K562 (cell line): ENCODE measurements around the gene JPT1. TPM values are rescaled to one million over a fixed set of nuclear protein-coding genes. Genes with fewer than 3 reads are reported as not detected.
"Not testable (repeated sequence)": the region's sequence is repeated elsewhere in the genome, so short reads cannot be mapped to it uniquely, and the experiment has no call there.

ENCODE experiments used
- ATAC-seq: fragments of 200-7000 bp; cut with Tn5 transposase; 3 replicates; pipeline ENCODE4 v1.9.1; 2020; ENCODE audit warnings: moderate library complexity
- BruUV-seq: library from RNA; stranded (reverse); fragments of 400-500 nt; replicated peaks from 2 replicates; lab custom pipeline; 2021; lab: Mats Ljungman, UMichigan
- CTCF ChIA-PET: fragments of 300-600 bp; formaldehyde crosslinking; extraction: SDS; loops from one replicate; lab custom pipeline; 2021; ENCODE audit warnings: low intra/inter-chr PET ratio; lab: Yijun Ruan, JAX
- POLR2A ChIA-PET: fragments of 300-600, 350-650 bp; sonication (Branson Sonifier 250); formaldehyde crosslinking; extraction: SDS; loops from one replicate; lab custom pipeline; 2021; ENCODE audit warnings: antibody characterized with exemption, inconsistent platforms; lab: Yijun Ruan, JAX
- DNase-seq, 4 experiments: peaks; one replicate each; pipeline versions ENCODE4 v3.0.0 to v3.0.0-alpha.2; 2011 to 2018; ENCODE audit warnings: low spot score in 3 of 4, mixed read lengths in 3 of 4; ENCODE audit errors: extremely low read depth in 1 of 4
- FAIRE-seq: peaks from 2 replicates; lab custom pipeline; 2011; peaks lifted over from hg19 to GRCh38; lab: Jason Lieb, UNC
- H2AFZ ChIP-seq: 2 replicates; pipeline ENCODE4 v1.6.0; 2011; ENCODE audit warnings: low read depth, low read length, control low read depth, inconsistent platforms
- H3K27ac ChIP-seq: fragments of 200-600 bp; 3 replicates; pipeline ENCODE4 v1.8.0; 2011; ENCODE audit warnings: low read depth, mild to moderate bottlenecking, control low read depth, inconsistent platforms, low read length, moderate library complexity, mixed read lengths; ENCODE audit errors: extremely low read depth
- H3K27me3 ChIP-seq, 2 experiments: fragments of 300-600 bp in 1 of 2; 2 replicates in 1 of 2; 3 replicates in 1 of 2; pipeline versions ENCODE4 v1.6.0 to v1.8.0; 2011; ENCODE audit warnings: inconsistent platforms in 2 of 2, low read length in 2 of 2, mild to moderate bottlenecking in 1 of 2, mixed read lengths in 1 of 2, moderate library complexity in 1 of 2; ENCODE audit not compliant: control insufficient read depth in 2 of 2, insufficient read depth in 2 of 2
- H3K36me3 ChIP-seq: fragments of 300-600 bp; 3 replicates; pipeline ENCODE4 v1.8.0; 2011; ENCODE audit warnings: mild to moderate bottlenecking, low read length, inconsistent platforms; ENCODE audit not compliant: control insufficient read depth, insufficient read depth
- H3K4me1 ChIP-seq, 2 experiments: fragments of 200-600 bp in 1 of 2; replicated peaks in 1 of 2; 2 replicates in 1 of 2; 3 replicates in 1 of 2; pipeline versions ENCODE4 v1.5.1 to v1.8.0; 2011; ENCODE audit warnings: inconsistent platforms in 2 of 2, low read length in 2 of 2, mild to moderate bottlenecking in 1 of 2, mixed read lengths in 1 of 2, moderate library complexity in 1 of 2; ENCODE audit not compliant: control insufficient read depth in 2 of 2, insufficient read depth in 2 of 2
- H3K4me2 ChIP-seq: 2 replicates; pipeline ENCODE4 v1.6.1; 2011; ENCODE audit warnings: low read length, control low read depth, inconsistent platforms, mixed read lengths; ENCODE audit not compliant: insufficient read depth
- H3K4me3 ChIP-seq: fragments of 200-600 bp; sonication (generic), shearing (Covaris generic); 2 replicates; pipeline ENCODE4 v1.5.1; 2016; ENCODE audit warnings: control low read depth, inconsistent platforms
- H3K79me2 ChIP-seq: fragments of 200-600 bp; 3 replicates; pipeline ENCODE4 v1.8.0; 2011; ENCODE audit warnings: low read length, inconsistent platforms; ENCODE audit not compliant: control insufficient read depth, insufficient read depth
- H3K9ac ChIP-seq, 2 experiments: 2 replicates each; pipeline versions ENCODE4 v1.6.0 to v1.6.1; 2011; ENCODE audit warnings: low read depth in 2 of 2, low read length in 2 of 2, control low read depth in 1 of 2, inconsistent platforms in 1 of 2, mild to moderate bottlenecking in 1 of 2, mixed read lengths in 1 of 2; ENCODE audit not compliant: insufficient read depth in 1 of 2
- H3K9me1 ChIP-seq: one replicate; pipeline ENCODE4 v1.6.0; 2011; ENCODE audit warnings: inconsistent platforms, mild to moderate bottlenecking, low read length, moderate library complexity; ENCODE audit not compliant: control insufficient read depth, insufficient read depth
- H3K9me3 ChIP-seq: replicated peaks from 2 replicates; pipeline ENCODE4 v1.5.1; 2011; ENCODE audit warnings: low read depth, low read length, inconsistent platforms; ENCODE audit not compliant: control insufficient read depth, insufficient read depth
- H4K20me1 ChIP-seq: replicated peaks from 2 replicates; pipeline ENCODE4 v1.6.1; 2011; ENCODE audit warnings: low read length, inconsistent platforms, mixed read lengths; ENCODE audit not compliant: control insufficient read depth, insufficient read depth
- ARID1B ChIP-seq: fragments of 450-650 bp; IDR thresholded peaks from 2 replicates; pipeline ENCODE4 v1.6.1; 2016; ENCODE audit warnings: antibody characterized with exemption, mild to moderate bottlenecking, inconsistent platforms
- CBFA2T3 ChIP-seq: fragments of 450-650 bp; IDR thresholded peaks from 2 replicates; pipeline ENCODE4 v1.6.1; 2017
- DPF2 ChIP-seq: fragments of 450-650 bp; IDR thresholded peaks from 2 replicates; pipeline ENCODE4 v1.6.1; 2016
- E2F4 ChIP-seq: sonication (generic); formaldehyde crosslinking; IDR thresholded peaks from 2 replicates; pipeline ENCODE4 v1.8.0; 2022; ENCODE audit warnings: mild to moderate bottlenecking, low read depth, missing genetic modification reagents
- FOSL1 ChIP-seq: fragments of 200-800 bp; sonication (Bioruptor generic); conservative IDR thresholded peaks from 2 replicates; pipeline ENCODE4 v1.6.1; 2016; ENCODE audit warnings: missing genetic modification characterization, missing compliant biosample characterization
- FOXA3 ChIP-seq, 2 experiments: fragments of 450-650 bp in 1 of 2; sonication (generic) in 1 of 2; formaldehyde crosslinking; IDR thresholded peaks in 1 of 2; conservative IDR thresholded peaks in 1 of 2; 2 replicates each; pipeline versions ENCODE4 v1.4.0 to v1.8.0; 2020 to 2022; ENCODE audit warnings: mild to moderate bottlenecking in 2 of 2, missing genetic modification reagents in 1 of 2
- FOXK2 ChIP-seq, 2 experiments: fragments of 450-650 bp; IDR thresholded peaks in 1 of 2; conservative IDR thresholded peaks in 1 of 2; 2 replicates each; pipeline ENCODE4 v1.6.1; 2016; ENCODE audit warnings: low read depth in 2 of 2, mild to moderate bottlenecking in 1 of 2
- JUN ChIP-seq, 2 experiments: sonication (generic) in 1 of 2; formaldehyde crosslinking in 1 of 2; IDR thresholded peaks; 2 replicates each; pipeline versions ENCODE4 v1.6.1 to v1.8.0; 2012 to 2022; ENCODE audit warnings: borderline replicate concordance in 2 of 2, mild to moderate bottlenecking in 2 of 2, improper control_type of control experiment in 1 of 2, low read depth in 1 of 2, low read length in 1 of 2, missing genetic modification reagents in 1 of 2
- JUND ChIP-seq, 2 experiments: IDR thresholded peaks; 2 replicates in 1 of 2; 3 replicates in 1 of 2; pipeline ENCODE4 v1.6.1; 2011; ENCODE audit warnings: borderline replicate concordance in 2 of 2, low read depth in 2 of 2, low read length in 2 of 2, improper control_type of control experiment in 1 of 2, missing biosample characterization in 1 of 2, missing genetic modification characterization in 1 of 2, missing genetic modification reagents in 1 of 2
- POLR2G ChIP-seq: fragments of 200-400 bp; formaldehyde crosslinking; IDR thresholded peaks from 2 replicates; pipeline ENCODE4 v1.6.1; 2017; ENCODE audit warnings: low read depth, mild to moderate bottlenecking, antibody characterized with exemption, low read length, moderate library complexity
- YY1 ChIP-seq, 3 experiments: IDR thresholded peaks; 2 replicates each; pipeline ENCODE4 v1.6.1; 2011; ENCODE audit warnings: low read length in 2 of 3, mild to moderate bottlenecking in 2 of 3, moderate library complexity in 2 of 3, borderline replicate concordance in 1 of 3, control low read depth in 1 of 3, low read depth in 1 of 3; ENCODE audit not compliant: insufficient read depth in 3 of 3, insufficient replicate concordance in 2 of 3, control insufficient read depth in 1 of 3, insufficient read length in 1 of 3; ENCODE audit errors: extremely low read depth in 1 of 3
- whole genome bisulfite sequencing: fragments of 100-300 bp; shearing (Covaris generic); methylation state at CpG from one replicate; pipeline ENCODE4 v1.1.6; 2016; ENCODE audit warnings: low coverage, mixed read lengths; ENCODE audit not compliant: insufficient coverage; ENCODE audit errors: missing lambda C conversion rate; 5-methylcytosine and 5-hydroxymethylcytosine counted together
- in situ Hi-C: fragments of 300-500 bp; cut with MboI; formaldehyde crosslinking; loops from 4 replicates; pipeline ENCODE4 v1.15.0; 2018; ENCODE audit warnings: inconsistent platforms, mixed read lengths
- intact Hi-C: fragments of 100-400 bp; cut with micrococcal nuclease; formaldehyde crosslinking; loops from 2 replicates; pipeline ENCODE4 v1.14.2; 2022
- polyA plus RNA-seq, 8 experiments: library from polyadenylated mRNA; depleted of rRNA in 4 of 8; stranded (reverse) in 5 of 8; unstranded in 3 of 8; fragments of >200 nt; fragmentation: Nextera tagmentation in 2 of 8; fragmentation: Illumina TruSeq in 1 of 8; extraction: Ambion mirVana in 2 of 8; extraction: Trizol in 1 of 8; gene quantifications; 2 replicates each; pipeline versions ENCODE4 v1.2.1 to v1.2.3, GENCODE V29; 2011 to 2014; ENCODE audit warnings: inconsistent platforms in 1 of 8, missing spikeins in 1 of 8
- total RNA-seq, 7 experiments: library from RNA; depleted of rRNA in 6 of 7; stranded (reverse); fragments of >200 nt in 6 of 7; fragmentation: Illumina TruSeq in 2 of 7; extraction: Trizol in 2 of 7; gene quantifications; 2 replicates each; pipeline versions ENCODE4 v1.2.1 to v1.2.3, GENCODE V29; 2011 to 2021; ENCODE audit warnings: low replicate concordance in 1 of 7
- TF ChIP-seq, protein P1 (sequence below), 2 experiments: fragments of 450-650 bp in 1 of 2; sonication (generic) in 1 of 2; formaldehyde crosslinking in 1 of 2; IDR thresholded peaks in 1 of 2; conservative IDR thresholded peaks in 1 of 2; 2 replicates each; pipeline versions ENCODE4 v1.6.1 to v1.8.1; 2016 to 2023; ENCODE audit warnings: mild to moderate bottlenecking in 2 of 2, moderate library complexity in 2 of 2, inconsistent platforms in 1 of 2, missing genetic modification reagents in 1 of 2

Gene JPT1
- total and polyA plus RNA-seq, 9 of the 15 experiments (the other 6 are each of a cell fraction or from before 2014, with no cell fraction given), result 56.7 to 292 (median 144) TPM

DNA sequence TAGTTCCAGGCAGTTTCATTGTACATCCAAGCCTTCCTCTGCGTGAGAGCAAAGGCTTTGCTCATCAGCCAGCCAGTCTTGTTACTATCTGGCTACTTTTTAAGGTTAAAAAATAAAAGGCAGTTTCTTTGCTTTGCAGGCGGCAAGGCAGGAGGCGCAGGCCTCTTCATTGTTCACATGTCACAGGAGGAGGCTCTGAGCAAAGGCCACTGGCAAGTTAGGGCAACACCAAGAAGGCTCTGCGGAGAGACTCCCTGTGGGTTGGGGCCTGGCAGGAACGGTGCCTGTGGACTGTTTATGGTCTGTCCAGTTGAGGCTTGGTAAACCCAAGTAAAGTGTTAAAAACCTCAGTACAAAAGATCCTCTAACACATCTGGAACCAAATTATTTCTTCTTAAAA, 18.9 kb downstream of the JPT1 start (continued):
- no peak for TF ChIP-seq E2F4 (CRISPR knock-in tag)

DNA sequence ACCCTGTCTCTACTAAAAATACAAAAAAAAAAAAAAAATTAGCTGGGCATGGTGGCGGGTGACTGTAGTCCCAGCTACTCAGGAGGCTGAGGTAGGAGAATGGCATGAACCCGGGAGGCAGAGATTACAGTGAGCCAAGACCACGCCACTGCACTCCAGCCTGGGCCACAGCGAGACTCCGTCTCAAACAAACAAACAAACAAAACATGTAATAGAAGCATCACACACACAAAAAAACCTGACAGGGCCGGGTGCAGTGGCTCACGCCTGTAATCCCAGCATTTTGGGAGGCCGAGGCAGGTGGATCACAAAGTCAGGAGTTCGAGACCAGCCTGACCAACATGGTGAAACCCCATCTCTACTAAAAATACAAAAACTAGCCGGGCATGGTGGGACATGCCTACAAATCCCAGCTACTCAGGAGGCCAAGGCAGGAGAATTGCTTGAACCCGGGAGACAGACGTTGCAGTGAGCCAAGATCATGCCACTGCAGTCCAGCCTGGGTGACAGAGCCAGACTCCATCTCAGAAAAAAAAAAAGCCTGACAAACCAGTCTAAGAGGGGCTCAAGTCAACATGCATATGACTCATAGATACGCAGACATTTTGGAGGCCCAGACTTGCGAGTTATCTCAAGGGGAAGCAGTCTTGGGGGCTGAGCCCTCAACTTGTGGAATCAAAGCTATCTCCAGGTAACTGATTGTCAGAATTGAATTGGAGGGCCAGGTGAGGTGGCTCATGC, 20.5 kb downstream of the JPT1 start:
- H3K27me3 ChIP-seq; H2AFZ ChIP-seq; H3K4me2 ChIP-seq; H3K4me3 ChIP-seq; H4K20me1 ChIP-seq; H3K9me1 ChIP-seq; in situ Hi-C loops; CTCF ChIA-PET; ATAC-seq; H3K9ac ChIP-seq; H3K9me3 ChIP-seq; BruUV-seq; TF ChIP-seq JUND (tag; IDR thresholded peaks at IDR 0.05; ENCODE audit: borderline replicate concordance, low read depth, low read length); JUN (CRISPR knock-in tag; IDR thresholded peaks at IDR 0.05; ENCODE audit: borderline replicate concordance): not testable (repeated sequence)
- Histone ChIP-seq H3K4me1 (peaks cover 12 to 30% of the 10 kb centered on the region in 2 experiments; a peak in 4 of 5 replicates), H3K79me2 (peaks cover 25% of the 10 kb centered on the region), H3K27ac (peak overlapping the region; percentile 34; the same call in 1 of the 3 replicates), H3K36me3 (peaks cover 53% of the 10 kb centered on the region)
- FAIRE-seq (peak; percentile 68), DNase-seq (peak in 2 of 4 experiments; percentile 6 to 59)
- intact Hi-C loops, result loop anchor here (5.0 kb wide), 1 partner anchor 49 kb away; the partner anchor contains the start of gene SUMO2
- POLR2A ChIA-PET, result interaction anchor here (0.6 to 5.6 kb wide), 9 partner anchors 9 to 146 kb away, joined by 3 to 51 read pairs (median 4); partner anchors contain the start of genes CDR2L and JPT1
- 58% methylated on average over 12 of the region's 14 CpGs for WGBS
- TF ChIP-seq JUND (IDR thresholded peaks at IDR 0.05; ENCODE audit: borderline replicate concordance, low read depth, low read length), result peak; percentile 37; the same call in 1 of the 2 replicates
- TF ChIP-seq, protein P1, sequence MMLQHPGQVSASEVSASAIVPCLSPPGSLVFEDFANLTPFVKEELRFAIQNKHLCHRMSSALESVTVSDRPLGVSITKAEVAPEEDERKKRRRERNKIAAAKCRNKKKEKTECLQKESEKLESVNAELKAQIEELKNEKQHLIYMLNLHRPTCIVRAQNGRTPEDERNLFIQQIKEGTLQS (IDR thresholded peaks at IDR 0.05), result peak; percentile 68
- TF ChIP-seq, protein P1 (CRISPR knock-in tag; conservative IDR thresholded peaks at IDR 0.05), result not testable (repeated sequence)
- TF ChIP-seq YY1 (IDR thresholded peaks at IDR 0.05; ENCODE audit: borderline replicate concordance in 1 of 3, control insufficient read depth in 1 of 3, extremely low read depth in 1 of 3, insufficient read depth in 3 of 3, insufficient read length in 1 of 3, insufficient replicate concordance in 2 of 3, low read depth in 1 of 3, low read length in 2 of 3), result peak in 1 of 3 experiments; percentile 52
- TF ChIP-seq FOXK2 (conservative IDR thresholded peaks at IDR 0.05 in 1 of 2, IDR thresholded peaks at IDR 0.05 in 1 of 2; ENCODE audit: low read depth in 2 of 2), result peak in 1 of 2 experiments; percentile 21; a peak in 1 of 4 replicates
- 0 out of 2 replicates have a peak, but pooled peaks have one; percentile 20 for TF ChIP-seq POLR2G
- peak; percentile 55; the same call in 1 of the 2 replicates for TF ChIP-seq DPF2
- peak; percentile 39 for TF ChIP-seq ARID1B
- TF ChIP-seq FOSL1 (tag), result 0 out of 2 replicates have a peak, but pooled peaks have one; percentile 13
- TF ChIP-seq CBFA2T3, result peak; percentile 39
- 0 out of 4 replicates have a peak, but pooled peaks of 1 of the 2 experiments have one; percentile 62 for TF ChIP-seq FOXA3 (CRISPR knock-in tag; conservative IDR thresholded peaks at IDR 0.05 in 1 of 2, IDR thresholded peaks at IDR 0.05 in 1 of 2)
- peak; percentile 16; the same call in 1 of the 2 replicates for TF ChIP-seq JUN (IDR thresholded peaks at IDR 0.05; ENCODE audit: borderline replicate concordance, low read depth, low read length)
